GM12891 (cell line): Measurements from ENCODE around the gene VIL1.

Source experiments
- PAX5 ChIP-seq: IDR thresholded peaks from 2 replicates; pipeline ENCODE4 v1.6.1; 2011; ENCODE audit warnings: low read length, moderate library complexity, mild to moderate bottlenecking; ENCODE audit not compliant: insufficient read depth, severe bottlenecking
- POLR2A ChIP-seq: IDR thresholded peaks from 2 replicates; pipeline ENCODE4 v1.6.1; 2011; ENCODE audit warnings: low read depth, low read length, control low read depth
- POLR2AphosphoS5 ChIP-seq: IDR thresholded peaks from 2 replicates; pipeline ENCODE4 v1.6.1; 2011; ENCODE audit warnings: low read depth, low read length, control low read depth
- POU2F2 ChIP-seq: IDR thresholded peaks from 2 replicates; pipeline ENCODE4 v1.6.1; 2011; ENCODE audit warnings: low read depth, mild to moderate bottlenecking, control low read depth, low read length, moderate library complexity
- SPI1 ChIP-seq: IDR thresholded peaks from 2 replicates; pipeline ENCODE4 v1.6.1; 2011; ENCODE audit warnings: low read depth, low read length, control low read depth
- TAF1 ChIP-seq: IDR thresholded peaks from 2 replicates; pipeline ENCODE4 v1.6.1; 2011; ENCODE audit warnings: low read depth, low read length, control low read depth

DNA sequence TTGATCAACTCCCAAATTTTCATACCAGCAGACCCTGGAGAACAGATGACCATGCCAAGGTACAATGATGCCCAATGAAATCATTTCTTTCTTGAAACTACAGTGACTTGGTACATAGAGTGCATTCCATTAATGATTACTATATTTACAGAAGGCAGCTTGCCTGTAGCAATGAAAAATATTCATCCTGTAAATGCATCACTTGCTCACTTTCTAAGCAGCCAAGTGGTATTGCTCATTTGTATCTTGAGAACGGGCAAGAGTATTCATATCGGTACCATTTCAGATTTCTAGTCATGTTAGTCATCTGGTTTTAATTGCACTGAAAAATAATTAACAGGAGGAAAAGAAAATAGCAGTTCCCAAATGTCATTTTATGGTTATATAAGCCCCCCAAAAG lies 59.6 kb downstream of the VIL1 start:
- TF ChIP-seq POLR2A = no peak
- TF ChIP-seq POLR2AphosphoS5 = no peak
- TF ChIP-seq TAF1 = no peak
- no peak for TF ChIP-seq PAX5
- no peak for TF ChIP-seq SPI1
- no peak for TF ChIP-seq POU2F2
